WERI-Rb-1 (cell line): ENCODE data around the gene ATP2B3.

Experiments
- DNase-seq: peaks from one replicate; pipeline ENCODE4 v3.0.0-alpha.2; 2020
- H3K27ac ChIP-seq: fragments of 250-450 bp; sonication (Bioruptor Pico); 2 replicates; pipeline ENCODE4 v1.5.1; 2020; ENCODE audit warnings: mild to moderate bottlenecking, moderate library complexity
- H3K27me3 ChIP-seq: fragments of 250-450 bp; sonication (Bioruptor Pico); 2 replicates; pipeline ENCODE4 v1.5.1; 2021; ENCODE audit warnings: mild to moderate bottlenecking, low read depth, moderate library complexity; ENCODE audit not compliant: insufficient read depth, severe bottlenecking
- H3K36me3 ChIP-seq: fragments of 250-450 bp; sonication (Bioruptor Pico); 2 replicates; pipeline ENCODE4 v1.5.1; 2020; ENCODE audit warnings: mild to moderate bottlenecking, moderate library complexity
- H3K4me3 ChIP-seq: 2 replicates; pipeline ENCODE4 v1.5.1; 2011; ENCODE audit warnings: low read depth, mild to moderate bottlenecking, control low read depth, low read length
- H3K9me3 ChIP-seq: fragments of 250-450 bp; sonication (Bioruptor Pico); 2 replicates; pipeline ENCODE4 v1.5.1; 2021; ENCODE audit warnings: mild to moderate bottlenecking, moderate library complexity; ENCODE audit not compliant: severe bottlenecking
- CTCF ChIP-seq: IDR thresholded peaks from 2 replicates; pipeline ENCODE4 v1.5.1; 2011; ENCODE audit warnings: low read depth, mild to moderate bottlenecking, control low read depth, inconsistent platforms, low read length

ATP2B3 gene

DNA sequence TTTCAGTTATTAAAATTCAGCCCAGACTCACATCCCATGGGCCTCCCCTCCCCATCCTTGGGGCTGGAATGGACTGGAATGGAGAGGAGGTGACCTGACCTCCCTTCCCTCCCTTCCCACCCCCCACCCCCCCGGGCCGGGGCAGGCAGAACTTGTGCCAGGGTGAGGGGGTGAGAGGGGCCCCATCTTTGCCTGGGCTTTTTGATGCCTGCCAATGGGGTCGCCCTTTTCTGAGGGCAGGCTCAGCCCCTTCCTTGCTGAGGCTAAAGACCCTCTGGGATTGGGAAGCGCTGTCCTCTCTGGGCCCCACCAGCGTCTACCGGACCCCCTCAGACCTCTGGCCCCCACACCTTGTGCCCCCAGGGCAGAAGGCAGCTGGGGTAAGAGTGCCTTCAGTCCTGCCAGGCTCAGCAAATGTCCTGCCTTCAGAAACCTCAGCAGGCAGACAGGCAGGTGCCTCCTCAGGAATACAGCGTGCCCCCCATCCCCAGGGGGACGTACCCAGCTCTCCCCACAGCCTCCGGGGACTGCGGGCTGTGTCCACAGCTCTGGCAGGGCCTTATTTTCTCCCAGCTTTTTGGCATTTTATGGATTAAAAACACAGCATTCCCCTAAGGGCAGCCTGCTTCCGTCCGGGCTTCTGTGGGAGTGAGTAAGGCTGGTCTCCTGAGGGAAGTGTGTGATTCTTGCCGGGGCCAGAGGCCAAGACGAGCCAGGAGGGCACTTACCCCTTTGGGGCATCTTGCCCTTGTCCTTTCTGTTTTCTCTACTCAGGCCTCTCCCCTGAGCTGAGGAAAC lies 94.1 kb downstream of the ATP2B3 start:
- Histone ChIP-seq H3K27me3 (no peaks in the 10 kb centered on the region), H3K27ac (no peak overlapping the region), H3K4me3 (no peak overlapping the region), H3K9me3 (peaks cover 2% of the 10 kb centered on the region), H3K36me3 (no peaks in the 10 kb centered on the region)
- TF ChIP-seq CTCF, result no peak
- DNase-seq, result no peak

GRCh38 chrX:153612413-153612812 lies 95.0 kb downstream of the ATP2B3 start:
- no peaks in the 10 kb centered on the region for H3K27me3 ChIP-seq
- DNase-seq, result no peak
- no peak overlapping the region for H3K27ac ChIP-seq
- no peak for TF ChIP-seq CTCF
- peaks cover 2% of the 10 kb centered on the region for H3K9me3 ChIP-seq
- no peak overlapping the region for H3K4me3 ChIP-seq
- no peaks in the 10 kb centered on the region for H3K36me3 ChIP-seq

- no peaks in the 10 kb centered on the region for H3K36me3 ChIP-seq
- H3K4me3 ChIP-seq, result no peak overlapping the region
- peaks cover 6% of the 10 kb centered on the region for H3K27me3 ChIP-seq
- no peak for TF ChIP-seq CTCF
- H3K27ac ChIP-seq, result no peak overlapping the region
- DNase-seq, result no peak
- H3K9me3 ChIP-seq, result peaks cover 2% of the 10 kb centered on the region
Observed at GRCh38 chrX:153614818-153615217, 97.4 kb downstream of the ATP2B3 start.

DNA sequence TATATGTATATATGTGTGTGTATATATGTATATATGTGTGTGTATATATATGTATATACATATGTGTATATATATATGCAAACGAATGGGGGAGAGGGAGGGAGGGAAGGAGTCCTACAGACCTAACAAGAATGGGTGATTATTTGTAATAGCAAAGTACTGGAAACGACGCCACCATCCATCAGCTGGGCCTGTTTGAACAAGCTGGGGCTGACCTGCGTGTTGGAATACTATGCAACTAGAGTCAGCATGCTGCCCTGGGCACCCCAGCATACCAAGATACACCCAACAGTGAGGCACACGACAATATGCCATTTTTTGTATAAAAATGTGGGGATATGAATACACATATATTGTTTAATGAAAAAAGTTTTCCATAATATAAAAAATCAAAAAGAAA lies 103.1 kb downstream of the ATP2B3 start:
- no peak overlapping the region for H3K27ac ChIP-seq
- DNase-seq, result no peak
- TF ChIP-seq CTCF, result no peak
- peaks cover 20% of the 10 kb centered on the region for H3K27me3 ChIP-seq
- no peaks in the 10 kb centered on the region for H3K9me3 ChIP-seq
- no peaks in the 10 kb centered on the region for H3K36me3 ChIP-seq
- H3K4me3 ChIP-seq, result no peak overlapping the region

GRCh38 chrX:153621949-153622598 lies 104.6 kb downstream of the ATP2B3 start:
- no peaks in the 10 kb centered on the region for H3K9me3 ChIP-seq
- H3K36me3 ChIP-seq, result no peaks in the 10 kb centered on the region
- H3K27ac ChIP-seq, result no peak overlapping the region
- H3K4me3 ChIP-seq, result no peak overlapping the region
- H3K27me3 ChIP-seq, result peaks cover 27% of the 10 kb centered on the region
- no peak for TF ChIP-seq CTCF
- DNase-seq, result no peak
